T47D (cell line): Measurements from ENCODE around the gene ENOX1.

Experiments
- DNase-seq, 2 experiments: peaks; one replicate each; pipeline versions ENCODE4 v3.0.0 to v3.0.0-alpha.2; 2011 to 2012; ENCODE audit warnings: low read depth in 1 of 2, low spot score in 1 of 2
- JUND ChIP-seq: IDR thresholded peaks from 2 replicates; pipeline ENCODE4 v1.6.1; 2012; ENCODE audit warnings: low read depth
- in situ Hi-C: cut with HindIII; loops from 2 replicates; pipeline ENCODE4 v1.10.0; 2016; ENCODE audit warnings: low sequenced_read_pairs, low pct_unique_long_range_greater_than_20kb

ENOX1 gene

DNA sequence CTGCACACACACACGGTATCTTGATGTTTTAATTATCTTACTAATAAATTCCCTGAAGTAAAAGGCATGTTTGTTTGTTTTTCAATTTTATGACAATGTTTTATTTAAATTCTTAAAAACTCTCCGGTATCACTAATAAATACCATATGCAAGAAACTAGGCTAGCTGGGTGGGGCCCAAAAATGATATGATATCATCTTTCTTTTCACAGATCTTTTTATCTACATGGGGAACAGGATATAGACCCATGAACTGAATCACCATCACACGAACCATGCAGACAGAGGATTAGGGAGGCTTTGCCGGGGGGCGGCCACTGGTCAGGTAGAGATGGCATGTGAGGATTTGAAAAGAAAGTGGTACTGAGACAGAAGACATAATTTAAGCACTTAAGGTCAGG lies 266.4 kb downstream of the ENOX1 start:
- in situ Hi-C loops: no loop called here
- DNase-seq: no peak
- TF ChIP-seq JUND: no peak

DNA sequence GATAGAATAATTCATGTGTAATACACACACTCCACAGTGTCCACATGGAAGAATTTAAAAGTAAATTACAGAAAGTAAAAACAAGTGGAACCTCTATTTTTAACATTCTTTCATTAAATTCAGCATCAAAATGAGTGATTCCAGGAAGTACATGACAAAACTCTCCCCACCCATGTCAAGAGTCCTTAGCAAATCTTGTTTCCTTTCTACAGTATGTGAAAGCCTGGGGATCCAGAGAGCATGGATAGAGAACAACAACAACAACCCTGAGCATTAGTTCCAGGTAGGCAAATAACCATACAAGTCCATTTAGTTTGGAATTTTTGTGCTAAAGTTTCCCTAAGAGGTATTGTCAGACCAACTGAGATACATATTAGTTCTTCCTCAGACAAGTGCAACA lies 267.9 kb downstream of the ENOX1 start:
- in situ Hi-C loops: no loop called here
- DNase-seq: no peak
- no peak for TF ChIP-seq JUND

DNA sequence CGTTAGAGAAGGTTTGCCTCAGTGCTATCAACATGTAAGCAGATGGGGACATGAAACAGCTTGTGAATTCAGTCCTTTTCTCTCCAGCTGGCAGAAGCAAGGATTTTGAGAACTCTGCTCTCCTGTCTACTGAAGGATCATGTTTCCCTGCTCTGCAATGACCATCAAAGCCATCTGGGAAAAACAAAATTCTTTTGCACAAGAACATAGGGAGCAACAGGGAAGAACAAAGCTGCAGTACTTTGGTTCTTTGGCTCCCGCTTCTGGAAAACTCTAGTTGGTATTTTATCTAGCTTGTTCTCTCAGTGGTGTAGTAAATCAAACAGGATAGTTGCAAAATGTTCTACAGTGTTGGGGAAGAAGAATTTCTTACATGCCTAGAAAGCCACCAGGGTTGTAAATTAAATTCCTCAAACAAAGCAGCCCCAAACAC lies 270.4 kb downstream of the ENOX1 start:
- in situ Hi-C loops: no loop called here
- TF ChIP-seq JUND: no peak
- peak in 1 of 2 experiments; percentile 1 for DNase-seq

DNA sequence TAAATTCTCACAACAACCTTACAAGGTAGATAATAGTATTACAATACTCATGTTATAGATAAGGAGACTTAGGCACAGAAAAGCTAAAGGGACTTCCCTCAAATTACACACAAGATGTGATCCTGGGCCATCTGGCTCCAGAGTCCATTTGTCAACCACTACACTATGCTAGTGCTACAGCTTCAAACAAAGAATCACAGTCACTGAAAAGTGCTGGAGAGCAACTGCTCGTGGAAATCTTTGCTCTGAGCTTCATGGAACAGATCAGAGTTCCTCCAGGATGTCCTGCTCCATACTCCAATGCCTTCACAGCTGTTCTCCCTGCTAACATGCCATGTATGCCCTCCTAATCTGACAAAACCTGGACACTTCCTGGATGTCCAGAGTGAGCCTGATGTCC lies 271.2 kb downstream of the ENOX1 start:
- no peak for TF ChIP-seq JUND
- no peak for DNase-seq
- in situ Hi-C loops: no loop called here

DNA sequence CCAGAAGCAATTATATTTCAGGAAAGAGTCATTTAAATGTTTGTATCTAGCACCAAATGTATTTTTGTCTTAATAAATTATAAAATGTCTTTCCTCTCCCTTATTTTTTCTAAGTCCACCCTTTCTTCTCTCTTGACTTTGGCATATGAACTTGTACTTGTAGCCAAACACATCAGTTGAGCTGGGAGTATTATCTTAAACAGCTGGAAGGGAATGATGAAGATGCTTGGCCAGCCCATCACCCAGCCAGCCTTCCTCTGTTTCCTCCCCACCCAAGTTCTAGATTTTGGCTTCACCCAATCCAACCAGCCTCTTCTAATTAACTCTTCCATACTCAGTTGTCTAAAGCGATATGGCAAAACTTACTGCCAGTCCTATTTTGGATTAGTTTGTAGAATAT lies 272.5 kb downstream of the ENOX1 start:
- in situ Hi-C loops: no loop called here
- no peak for DNase-seq

DNA sequence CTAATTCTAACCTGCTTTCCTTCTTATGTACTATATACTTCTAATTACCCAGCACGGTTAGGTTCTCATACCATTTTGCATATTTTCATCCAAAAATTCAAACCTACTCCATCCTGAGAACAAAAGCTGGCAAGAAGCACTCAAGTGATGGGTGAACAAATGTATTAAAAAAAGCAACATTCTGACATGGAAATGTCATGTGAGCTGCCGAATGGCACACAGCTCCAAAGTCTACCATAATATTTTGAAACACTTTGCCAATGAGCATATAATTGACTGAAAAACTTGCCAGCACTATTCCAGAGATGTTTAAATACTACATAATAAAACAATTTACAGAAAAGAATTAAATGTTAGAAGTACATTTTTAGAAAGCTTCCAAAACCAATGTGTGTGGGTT lies 274.6 kb downstream of the ENOX1 start:
- in situ Hi-C loops: no loop called here
- TF ChIP-seq JUND: no peak
- no peak for DNase-seq

More for the DNA sequence above, 272.5 kb downstream of the ENOX1 start:
- no peak for TF ChIP-seq JUND

DNA sequence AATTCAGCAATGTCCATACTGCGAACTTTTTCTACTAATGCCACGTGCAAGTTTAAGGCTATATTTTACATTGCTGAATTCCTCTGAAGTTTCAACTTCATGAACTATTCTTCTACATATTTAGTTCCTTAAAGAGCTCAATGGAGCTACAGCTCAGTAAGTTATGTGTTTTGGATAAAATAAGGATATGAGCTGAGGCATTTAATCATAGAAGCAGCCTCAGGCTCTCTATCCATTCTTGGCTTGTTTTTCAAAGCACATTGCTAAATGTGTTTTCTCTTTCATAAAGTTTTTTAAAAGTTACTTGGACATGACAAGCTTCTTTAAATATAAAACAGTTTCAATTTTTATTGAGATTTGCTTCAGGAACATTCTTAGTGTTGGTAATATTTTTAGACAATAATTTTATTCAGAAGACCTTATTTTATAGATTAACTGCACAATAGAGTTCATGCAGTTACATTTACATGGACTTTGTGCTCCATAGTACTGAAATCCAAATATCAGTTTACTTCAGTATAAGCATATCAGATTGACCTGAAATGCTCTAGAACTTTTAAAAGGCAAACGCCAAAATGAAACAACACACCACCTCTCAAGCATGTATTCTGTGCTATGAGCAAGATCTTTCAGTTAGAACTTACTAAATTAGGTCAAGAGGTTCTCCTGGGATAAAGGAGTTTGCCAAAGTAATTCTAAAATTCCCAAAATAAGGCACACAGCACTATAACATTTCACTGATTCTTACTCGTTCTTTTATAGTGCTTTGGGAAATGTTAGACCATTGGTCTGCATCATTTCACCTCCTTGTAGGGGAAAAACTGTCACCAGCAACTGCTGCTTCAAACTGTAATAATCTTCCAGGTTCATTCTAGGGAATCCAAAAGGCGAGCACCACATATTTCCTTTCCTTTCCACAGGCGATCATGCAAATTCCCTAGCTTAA lies 275.5 kb downstream of the ENOX1 start:
- in situ Hi-C loops: no loop called here
- TF ChIP-seq JUND: no peak
- no peak for DNase-seq

DNA sequence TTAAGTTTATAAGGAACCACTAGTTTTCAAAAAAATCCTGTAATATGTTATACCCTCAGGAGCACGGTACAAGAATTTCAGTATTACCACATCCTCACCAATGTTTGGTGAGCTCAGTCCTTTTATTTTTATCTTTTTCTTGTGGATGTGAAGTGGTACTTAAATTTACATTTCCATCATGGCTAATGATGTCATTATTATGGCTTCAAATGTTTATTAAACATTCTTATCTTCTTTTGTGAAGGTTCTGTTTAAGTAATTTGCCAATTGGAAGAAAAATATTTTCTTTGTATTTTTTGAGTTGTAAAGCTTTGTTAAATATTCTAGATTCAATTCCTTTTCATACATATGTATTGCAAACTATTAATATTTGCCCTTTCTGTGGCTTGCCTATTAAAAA lies 291.0 kb downstream of the ENOX1 start:
- no peak for TF ChIP-seq JUND
- DNase-seq: no peak
- in situ Hi-C loops: no loop called here

DNA sequence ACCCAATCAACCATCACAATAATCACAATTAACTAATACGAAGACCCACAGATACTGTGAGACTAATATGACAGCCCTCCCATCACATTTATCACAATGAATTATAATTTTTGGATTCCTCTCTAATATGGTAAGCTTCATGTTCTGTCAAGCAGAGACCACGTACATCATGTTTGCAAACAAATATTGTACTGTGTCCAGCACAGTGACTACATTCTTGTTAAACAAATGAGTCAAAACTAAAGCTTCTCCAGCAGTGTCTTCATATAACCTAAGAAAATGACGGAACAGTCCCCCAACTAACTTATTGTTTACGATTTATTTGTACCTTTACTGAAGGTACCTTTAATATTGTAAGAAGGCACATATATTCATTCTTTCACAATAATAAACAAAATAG lies 292.6 kb downstream of the ENOX1 start:
- in situ Hi-C loops: no loop called here
- no peak for TF ChIP-seq JUND
- no peak for DNase-seq

DNA sequence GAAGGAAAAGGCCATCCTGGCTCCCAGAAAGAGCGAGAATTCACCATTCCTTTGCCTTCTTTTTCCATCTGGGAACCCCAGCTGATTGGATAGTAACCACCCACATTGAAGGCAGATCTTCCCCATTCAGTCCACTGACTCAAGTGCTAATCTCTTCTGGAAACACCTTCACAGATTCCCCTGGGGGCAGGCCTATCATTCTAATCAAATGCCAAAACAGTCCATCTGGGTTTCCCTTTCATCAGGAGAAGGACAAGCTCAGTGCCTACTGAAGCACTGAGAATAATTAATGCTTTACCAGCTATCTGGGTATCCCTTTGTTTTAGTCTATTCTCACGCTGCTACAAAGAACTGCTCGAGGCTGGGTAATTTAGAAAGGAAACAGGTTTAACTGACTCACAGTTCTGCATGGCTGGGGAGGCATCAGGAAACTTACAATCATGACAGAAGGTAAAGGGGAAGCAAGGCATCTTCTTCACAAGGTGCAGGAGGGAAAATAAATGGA lies 293.2 kb downstream of the ENOX1 start:
- no peak for TF ChIP-seq JUND

DNA sequence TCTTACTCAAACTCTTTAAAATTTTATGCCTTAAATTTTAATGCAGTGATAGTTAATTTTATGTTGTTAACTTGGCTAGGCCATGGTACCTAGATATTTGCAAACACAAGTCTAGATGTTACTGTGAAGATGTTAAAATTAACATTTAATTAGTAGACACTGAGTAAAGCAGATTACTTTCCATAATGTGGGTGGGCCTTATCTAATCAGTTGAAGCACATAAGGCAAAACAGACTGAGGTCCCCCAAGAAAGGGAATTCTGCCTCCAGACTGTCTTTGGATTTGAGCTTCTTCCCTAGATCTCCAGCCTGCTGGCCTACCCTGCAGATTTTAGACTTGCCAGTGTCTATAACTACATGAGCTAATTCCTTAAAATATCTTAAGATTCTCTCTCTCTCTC lies 294.0 kb downstream of the ENOX1 start:
- DNase-seq: no peak
- in situ Hi-C loops: no loop called here

More for the DNA sequence above, 293.2 kb downstream of the ENOX1 start:
- in situ Hi-C loops: no loop called here
- no peak for DNase-seq

DNA sequence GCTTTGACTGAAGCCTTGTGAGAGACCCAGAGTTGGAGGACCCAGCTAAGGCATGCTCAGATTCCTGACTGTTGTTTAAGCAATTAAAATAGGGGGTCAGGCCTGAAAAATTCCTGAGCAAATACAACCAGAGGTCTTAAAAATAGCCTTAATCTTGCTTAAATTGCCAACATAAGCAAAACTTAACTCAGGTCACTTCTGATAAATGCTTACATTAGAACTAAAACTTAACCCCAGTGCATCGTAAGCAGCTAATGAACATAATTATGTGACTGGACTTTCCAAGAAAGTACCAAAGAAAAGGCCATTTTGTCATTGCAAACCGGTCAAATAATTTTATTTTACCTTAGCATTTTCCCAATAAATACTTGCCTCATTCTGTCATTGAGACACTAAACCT lies 294.5 kb downstream of the ENOX1 start:
- in situ Hi-C loops: no loop called here
- DNase-seq: no peak
- no peak for TF ChIP-seq JUND

More for the DNA sequence above, 294.0 kb downstream of the ENOX1 start:
- TF ChIP-seq JUND: no peak

DNA sequence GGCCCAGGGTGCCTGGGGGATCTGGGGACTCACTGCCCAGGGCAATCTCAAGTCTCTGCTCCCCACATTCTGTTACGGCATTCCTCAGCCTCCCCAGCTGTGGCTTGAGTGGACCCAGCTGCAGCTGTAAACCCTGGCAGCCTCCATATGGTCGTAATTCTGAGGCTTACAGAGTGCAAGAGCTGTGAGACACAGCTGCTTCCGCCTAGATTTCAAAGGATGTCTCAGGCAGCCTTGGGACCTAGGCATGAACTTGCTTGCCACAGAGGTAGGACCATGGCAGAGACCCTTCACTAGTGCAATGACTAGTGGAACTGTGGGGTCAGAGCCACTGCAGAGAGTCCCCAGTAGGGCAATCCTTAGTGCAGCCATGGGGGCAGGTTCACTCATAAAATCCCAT lies 297.5 kb downstream of the ENOX1 start:
- no peak for TF ChIP-seq JUND
- DNase-seq: no peak
- in situ Hi-C loops: no loop called here
